Stimulated activated CD4-positive, alpha-beta T cell treated with anti-CD3 and anti-CD28 coated beads, Interleukin-1b, Interleukin-23, amount 100 ng/mL, for 24 hours (primary cell): Measurements from ENCODE around the gene IPO4.

Source experiments
- DNase-seq, 4 experiments: peaks; one replicate each; pipeline ENCODE4 v3.0.0-alpha.2; 2020; ENCODE audit warnings: low read depth in 4 of 4, low spot score in 1 of 4

Gene IPO4

DNA sequence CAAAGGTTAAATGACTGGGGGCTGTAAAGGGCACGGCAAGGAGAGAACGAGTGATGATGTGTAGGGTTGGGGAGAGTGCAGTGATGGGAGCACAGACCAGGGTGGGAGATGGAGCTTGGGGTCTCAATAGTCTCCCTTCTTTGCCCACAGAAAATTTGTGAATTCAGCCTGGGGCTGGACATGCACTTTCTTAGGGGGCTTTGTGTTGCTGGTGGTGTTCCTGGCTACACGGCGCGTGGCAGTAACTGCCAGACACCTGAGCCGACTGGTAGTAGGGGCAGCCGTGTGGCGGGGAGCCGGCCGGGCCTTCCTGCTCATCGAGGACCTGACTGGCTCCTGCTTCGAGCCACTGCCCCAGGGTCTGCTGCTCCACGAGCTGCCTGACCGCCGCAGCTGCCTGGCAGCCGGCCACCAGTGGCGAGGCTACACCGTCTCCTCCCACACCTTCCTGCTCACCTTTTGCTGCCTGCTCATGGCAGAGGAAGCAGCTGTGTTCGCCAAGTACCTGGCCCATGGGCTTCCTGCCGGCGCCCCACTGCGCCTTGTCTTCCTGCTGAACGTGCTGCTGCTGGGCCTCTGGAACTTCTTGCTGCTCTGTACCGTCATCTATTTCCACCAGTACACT, 56.4 kb downstream of the IPO4 start:
- DNase-seq, result no peak

DNA sequence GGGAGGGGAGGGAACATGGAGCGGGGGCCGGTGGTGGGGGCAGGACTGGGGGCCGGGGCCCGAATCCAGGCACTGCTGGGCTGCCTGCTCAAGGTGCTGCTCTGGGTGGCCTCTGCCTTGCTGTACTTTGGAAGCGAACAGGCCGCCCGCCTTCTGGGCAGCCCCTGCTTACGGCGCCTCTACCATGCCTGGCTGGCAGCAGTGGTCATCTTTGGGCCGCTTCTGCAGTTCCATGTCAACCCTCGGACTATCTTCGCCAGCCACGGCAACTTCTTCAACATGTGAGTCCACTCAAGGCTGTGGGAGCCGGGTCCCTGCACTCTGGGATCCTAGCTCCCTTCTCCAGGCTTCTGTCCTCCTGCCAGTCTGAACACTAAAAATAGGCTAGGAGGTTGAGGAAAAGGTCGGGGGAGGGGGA, 57.1 kb downstream of the IPO4 start:
- DNase-seq, result no peak

DNA sequence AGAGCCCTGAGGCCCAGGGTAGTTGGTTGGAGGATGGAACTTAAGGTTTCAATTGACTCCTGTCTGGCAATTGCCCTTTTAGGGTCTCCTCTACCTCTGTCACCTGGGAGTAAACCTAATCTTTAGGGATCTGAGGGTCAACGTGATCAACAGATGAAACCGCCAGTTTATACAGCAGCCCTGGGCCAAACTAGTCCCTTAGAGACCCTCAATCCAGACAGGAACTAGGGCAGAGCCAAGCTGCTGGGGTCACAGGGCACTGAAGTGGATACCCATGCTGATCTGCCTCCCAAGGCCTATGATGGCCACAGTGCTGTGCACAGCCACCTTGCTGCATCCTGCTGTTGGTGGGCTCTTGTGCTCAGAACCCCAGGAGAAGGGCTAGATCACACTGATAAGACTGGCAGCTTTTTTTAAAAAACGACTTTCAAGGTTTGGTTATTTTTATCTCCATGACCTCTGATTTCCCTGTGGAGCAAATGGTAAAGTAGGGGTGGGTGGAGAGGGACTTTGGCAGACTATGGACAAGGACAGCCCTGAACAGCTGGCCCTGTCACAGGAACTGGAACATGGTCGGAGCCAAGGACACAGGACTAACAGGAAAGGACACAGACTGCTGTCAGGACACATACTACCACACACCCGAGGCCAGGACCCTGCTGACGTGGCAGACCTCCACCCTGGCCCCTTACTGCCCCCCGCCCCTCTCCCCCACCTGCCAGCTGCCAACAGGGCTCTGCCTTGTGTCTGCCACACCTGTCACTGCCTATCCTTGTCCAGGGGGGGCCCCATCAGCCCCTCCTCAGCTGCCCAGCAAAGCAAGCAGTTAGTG, 57.7 kb downstream of the IPO4 start:
- no peak for DNase-seq

DNA sequence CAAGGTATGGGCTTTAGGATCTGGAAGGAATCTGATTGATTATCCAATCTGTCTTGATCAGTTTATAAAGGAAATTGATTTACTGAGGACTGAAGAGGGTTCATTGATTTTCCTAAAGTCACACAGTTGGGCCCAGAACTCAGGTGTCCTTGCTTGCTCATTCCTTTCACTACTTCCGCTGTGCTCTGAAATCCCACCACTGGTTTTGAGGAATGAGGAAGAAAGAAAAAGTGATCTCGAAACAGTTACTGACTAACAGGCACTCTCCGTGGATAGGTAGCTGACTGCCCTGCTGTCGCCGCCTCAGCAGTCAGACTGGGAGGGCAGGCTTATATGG, 58.3 kb downstream of the IPO4 start, which contains the start of gene FITM1:
Gene FITM1 (plus strand): TSS at position 280 of the 337 bp plus-strand sequence. CDS start 905 bp downstream, outside the sequence.
- DNase-seq, result no peak
